ENCODE measurements around the gene TXN2. TPM values are rescaled to one million over a fixed set of nuclear protein-coding genes. Genes with fewer than 3 reads are reported as not detected.

Gene TXN2
- total RNA-seq, 1 experiment from 2014 or later, result 87.0 TPM

DNA sequence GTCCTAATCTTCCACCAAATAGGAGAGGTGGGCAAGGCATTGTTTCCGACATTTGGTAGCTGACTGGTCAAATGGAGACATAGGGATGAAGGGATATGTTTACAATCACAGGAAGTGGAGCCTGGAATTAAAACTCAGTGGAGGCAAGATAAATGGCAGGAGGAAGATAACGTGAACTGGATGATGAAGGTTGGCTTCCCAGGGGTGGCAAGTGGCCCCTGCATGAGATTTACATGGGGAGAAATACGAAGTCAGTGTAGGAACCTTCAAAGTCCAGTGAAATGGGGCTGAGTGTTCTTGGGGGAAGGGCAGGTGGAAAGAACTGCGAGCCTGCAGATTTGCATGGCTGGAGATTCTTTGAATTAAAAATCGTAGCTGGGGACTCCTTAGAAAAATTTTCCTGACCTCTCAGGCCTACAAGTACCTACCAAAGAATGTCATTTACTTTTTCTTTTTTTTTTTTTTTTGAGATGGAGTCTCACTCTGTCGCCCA lies 26.1 kb upstream of the TXN2 start:
- Histone ChIP-seq H3K79me2 (ENCODE audit: insufficient read depth, low read length) (no peaks in the 10 kb centered on the region; the same call in 1 of the 2 replicates), H3K9ac (ENCODE audit: low read length) (peak overlapping the region; percentile 51), H3K4me2 (ENCODE audit: low read length) (peak overlapping the region; percentile 79), H4K20me1 (ENCODE audit: insufficient read depth) (no peaks in the 10 kb centered on the region), H3K4me3 (replicated peaks in 1 of 2; ENCODE audit: low read depth in 1 of 2, low read length in 2 of 2) (peak overlapping the region; percentile 5 to 55; a peak in 3 of 4 replicates), H3K9me3 (ENCODE audit: control insufficient read depth in 1 of 2, insufficient read depth in 1 of 2, low read depth in 1 of 2, low read length in 2 of 2) (no peaks in the 10 kb centered on the region), H2AFZ (ENCODE audit: low read depth, low read length, poor library complexity, severe bottlenecking) (no peak overlapping the region), H3K36me3 (ENCODE audit: control insufficient read depth in 1 of 2, insufficient read depth in 2 of 2, low read length in 2 of 2) (peaks cover 16 to 24% of the 10 kb centered on the region in 2 experiments), H3K27me3 (ENCODE audit: insufficient read depth, low read length) (no peaks in the 10 kb centered on the region), H3K4me1 (ENCODE audit: control insufficient read depth in 1 of 2, insufficient read depth in 2 of 2, low read length in 2 of 2) (peaks cover 6 to 21% of the 10 kb centered on the region in 2 experiments; a peak in 3 of 4 replicates), H3K27ac (ENCODE audit: low read depth, low read length) (peak overlapping the region; percentile 67; the same call in 1 of the 2 replicates), H3K9me2 (ENCODE audit: insufficient read depth) (no peaks in the 10 kb centered on the region)
- DNase-seq (ENCODE audit: low read depth, low spot score) (no peak), ATAC-seq (no peak)
- intact Hi-C loops (cut with micrococcal nuclease), result no loop called here
- RAD21 ChIA-PET (ENCODE audit: low non-redundant PET in 1 of 2, low total read pairs in 2 of 2, uncharacterized antibody in 2 of 2, unreplicated experiment in 2 of 2), result no interaction called here
- POLR2A ChIA-PET, result interaction anchor here (1.0 to 1.3 kb wide), 2 partner anchors 22 to 25 kb away, joined by 5 to 6 read pairs; partner anchors contain the start of gene EIF3D
- CTCF ChIA-PET, result interaction anchor here (1.4 kb wide), 1 partner anchor 266 kb away, joined by 4 read pairs; no protein-coding TSS in a partner anchor
- TF ChIP-seq CBX3 (IDR thresholded peaks at IDR 0.05; ENCODE audit: low read depth), result no peak
- no peak for TF ChIP-seq ELF1 (IDR thresholded peaks at IDR 0.05; ENCODE audit: borderline replicate concordance, low read depth)
- no peak for TF ChIP-seq POLR2A (IDR thresholded peaks at IDR 0.05; ENCODE audit: borderline replicate concordance, extremely low read depth, insufficient read depth, insufficient read length)
- TF ChIP-seq POLR2AphosphoS5 (IDR thresholded peaks at IDR 0.05; ENCODE audit: low read depth, low read length), result no peak
- no peak for TF ChIP-seq EGR1 (IDR thresholded peaks at IDR 0.05; ENCODE audit: low read depth)
- TF ChIP-seq, protein P1, sequence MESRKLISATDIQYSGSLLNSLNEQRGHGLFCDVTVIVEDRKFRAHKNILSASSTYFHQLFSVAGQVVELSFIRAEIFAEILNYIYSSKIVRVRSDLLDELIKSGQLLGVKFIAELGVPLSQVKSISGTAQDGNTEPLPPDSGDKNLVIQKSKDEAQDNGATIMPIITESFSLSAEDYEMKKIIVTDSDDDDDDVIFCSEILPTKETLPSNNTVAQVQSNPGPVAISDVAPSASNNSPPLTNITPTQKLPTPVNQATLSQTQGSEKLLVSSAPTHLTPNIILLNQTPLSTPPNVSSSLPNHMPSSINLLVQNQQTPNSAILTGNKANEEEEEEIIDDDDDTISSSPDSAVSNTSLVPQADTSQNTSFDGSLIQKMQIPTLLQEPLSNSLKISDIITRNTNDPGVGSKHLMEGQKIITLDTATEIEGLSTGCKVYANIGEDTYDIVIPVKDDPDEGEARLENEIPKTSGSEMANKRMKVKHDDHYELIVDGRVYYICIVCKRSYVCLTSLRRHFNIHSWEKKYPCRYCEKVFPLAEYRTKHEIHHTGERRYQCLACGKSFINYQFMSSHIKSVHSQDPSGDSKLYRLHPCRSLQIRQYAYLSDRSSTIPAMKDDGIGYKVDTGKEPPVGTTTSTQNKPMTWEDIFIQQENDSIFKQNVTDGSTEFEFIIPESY (IDR thresholded peaks at IDR 0.05; ENCODE audit: extremely low read depth, insufficient replicate concordance, low read length), result no peak
- TF ChIP-seq TCF7L2 (IDR thresholded peaks at IDR 0.05; ENCODE audit: borderline replicate concordance, extremely low read depth, insufficient read depth, insufficient read length), result no peak
- no peak for TF ChIP-seq RAD21 (IDR thresholded peaks at IDR 0.05; ENCODE audit: low read depth)
- TF ChIP-seq, protein P2, sequence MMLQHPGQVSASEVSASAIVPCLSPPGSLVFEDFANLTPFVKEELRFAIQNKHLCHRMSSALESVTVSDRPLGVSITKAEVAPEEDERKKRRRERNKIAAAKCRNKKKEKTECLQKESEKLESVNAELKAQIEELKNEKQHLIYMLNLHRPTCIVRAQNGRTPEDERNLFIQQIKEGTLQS (IDR thresholded peaks at IDR 0.05), result no peak
- TF ChIP-seq YY1 (IDR thresholded peaks at IDR 0.05; ENCODE audit: extremely low read depth, insufficient replicate concordance, low read depth, low read length), result no peak
- TF ChIP-seq, protein P3, sequence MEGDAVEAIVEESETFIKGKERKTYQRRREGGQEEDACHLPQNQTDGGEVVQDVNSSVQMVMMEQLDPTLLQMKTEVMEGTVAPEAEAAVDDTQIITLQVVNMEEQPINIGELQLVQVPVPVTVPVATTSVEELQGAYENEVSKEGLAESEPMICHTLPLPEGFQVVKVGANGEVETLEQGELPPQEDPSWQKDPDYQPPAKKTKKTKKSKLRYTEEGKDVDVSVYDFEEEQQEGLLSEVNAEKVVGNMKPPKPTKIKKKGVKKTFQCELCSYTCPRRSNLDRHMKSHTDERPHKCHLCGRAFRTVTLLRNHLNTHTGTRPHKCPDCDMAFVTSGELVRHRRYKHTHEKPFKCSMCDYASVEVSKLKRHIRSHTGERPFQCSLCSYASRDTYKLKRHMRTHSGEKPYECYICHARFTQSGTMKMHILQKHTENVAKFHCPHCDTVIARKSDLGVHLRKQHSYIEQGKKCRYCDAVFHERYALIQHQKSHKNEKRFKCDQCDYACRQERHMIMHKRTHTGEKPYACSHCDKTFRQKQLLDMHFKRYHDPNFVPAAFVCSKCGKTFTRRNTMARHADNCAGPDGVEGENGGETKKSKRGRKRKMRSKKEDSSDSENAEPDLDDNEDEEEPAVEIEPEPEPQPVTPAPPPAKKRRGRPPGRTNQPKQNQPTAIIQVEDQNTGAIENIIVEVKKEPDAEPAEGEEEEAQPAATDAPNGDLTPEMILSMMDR (IDR thresholded peaks at IDR 0.05 in 2 of 3, conservative IDR thresholded peaks at IDR 0.05 in 1 of 3; ENCODE audit: borderline replicate concordance in 1 of 3, insufficient read depth in 1 of 3, low read depth in 2 of 3, low read length in 2 of 3), result no peak
- no peak for TF ChIP-seq SP1 (IDR thresholded peaks at IDR 0.05; ENCODE audit: low read depth)
- TF ChIP-seq FOSL1 (IDR thresholded peaks at IDR 0.05; ENCODE audit: low read depth), result no peak
- no peak for TF ChIP-seq CEBPB (IDR thresholded peaks at IDR 0.05; ENCODE audit: low read depth)
- TF ChIP-seq, protein P4, sequence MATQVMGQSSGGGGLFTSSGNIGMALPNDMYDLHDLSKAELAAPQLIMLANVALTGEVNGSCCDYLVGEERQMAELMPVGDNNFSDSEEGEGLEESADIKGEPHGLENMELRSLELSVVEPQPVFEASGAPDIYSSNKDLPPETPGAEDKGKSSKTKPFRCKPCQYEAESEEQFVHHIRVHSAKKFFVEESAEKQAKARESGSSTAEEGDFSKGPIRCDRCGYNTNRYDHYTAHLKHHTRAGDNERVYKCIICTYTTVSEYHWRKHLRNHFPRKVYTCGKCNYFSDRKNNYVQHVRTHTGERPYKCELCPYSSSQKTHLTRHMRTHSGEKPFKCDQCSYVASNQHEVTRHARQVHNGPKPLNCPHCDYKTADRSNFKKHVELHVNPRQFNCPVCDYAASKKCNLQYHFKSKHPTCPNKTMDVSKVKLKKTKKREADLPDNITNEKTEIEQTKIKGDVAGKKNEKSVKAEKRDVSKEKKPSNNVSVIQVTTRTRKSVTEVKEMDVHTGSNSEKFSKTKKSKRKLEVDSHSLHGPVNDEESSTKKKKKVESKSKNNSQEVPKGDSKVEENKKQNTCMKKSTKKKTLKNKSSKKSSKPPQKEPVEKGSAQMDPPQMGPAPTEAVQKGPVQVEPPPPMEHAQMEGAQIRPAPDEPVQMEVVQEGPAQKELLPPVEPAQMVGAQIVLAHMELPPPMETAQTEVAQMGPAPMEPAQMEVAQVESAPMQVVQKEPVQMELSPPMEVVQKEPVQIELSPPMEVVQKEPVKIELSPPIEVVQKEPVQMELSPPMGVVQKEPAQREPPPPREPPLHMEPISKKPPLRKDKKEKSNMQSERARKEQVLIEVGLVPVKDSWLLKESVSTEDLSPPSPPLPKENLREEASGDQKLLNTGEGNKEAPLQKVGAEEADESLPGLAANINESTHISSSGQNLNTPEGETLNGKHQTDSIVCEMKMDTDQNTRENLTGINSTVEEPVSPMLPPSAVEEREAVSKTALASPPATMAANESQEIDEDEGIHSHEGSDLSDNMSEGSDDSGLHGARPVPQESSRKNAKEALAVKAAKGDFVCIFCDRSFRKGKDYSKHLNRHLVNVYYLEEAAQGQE (IDR thresholded peaks at IDR 0.05; ENCODE audit: low read depth), result no peak
- TF ChIP-seq SIN3A (IDR thresholded peaks at IDR 0.05; ENCODE audit: low read depth), result no peak
- no TSS peak for BruUV-seq (replicated peaks)
